ENCODE data around the gene TASP1.

The TASP1 gene

DNA sequence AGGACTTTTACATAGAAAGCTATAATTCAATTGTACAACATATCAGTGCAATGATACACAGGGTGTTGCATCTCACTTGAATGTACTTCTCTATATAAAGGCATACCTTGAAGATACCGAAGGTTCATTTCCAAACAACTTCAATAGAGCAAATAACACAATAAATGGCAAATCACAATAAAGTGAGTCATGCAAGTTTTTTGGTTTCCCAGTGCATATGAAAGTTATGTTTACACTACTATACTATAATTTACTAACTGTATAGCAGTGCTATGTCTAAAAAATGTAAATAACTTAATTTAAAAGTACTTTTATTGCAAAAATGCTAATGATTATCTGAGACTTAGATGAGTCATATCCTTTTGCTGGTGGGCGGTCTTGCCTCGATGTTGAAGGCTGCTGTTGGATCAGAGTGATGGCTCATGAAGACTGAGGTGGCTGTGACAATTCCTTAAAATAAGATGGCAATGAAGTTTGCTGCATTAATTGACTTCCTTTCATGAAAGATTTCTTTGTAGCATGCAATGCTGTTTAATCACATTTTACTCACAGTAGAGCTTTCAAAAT, 188.8 kb downstream of the TASP1 start:
- Histone ChIP-seq H3K9me3 (ENCODE audit: control insufficient read depth, low read length) (no peaks in the 10 kb centered on the region), H3K27me3 (ENCODE audit: control insufficient read depth in 1 of 2, insufficient read depth in 1 of 2, low read length in 2 of 2) (no peaks in the 10 kb centered on the region), H2AFZ (ENCODE audit: low read depth, low read length) (no peak overlapping the region), H3K4me2 (ENCODE audit: low read length, poor library complexity, severe bottlenecking) (no peak overlapping the region), H3K4ac (ENCODE audit: low read depth in 1 of 2, low read length in 2 of 2) (no peak overlapping the region), H4K91ac (ENCODE audit: low read length) (no peak overlapping the region), H3K14ac (ENCODE audit: low read length in 2 of 2) (no peak overlapping the region), H3K9ac (ENCODE audit: low read length) (no peak overlapping the region), H3K27ac (ENCODE audit: low read length, poor library complexity, severe bottlenecking) (no peak overlapping the region), H2AK5ac (ENCODE audit: low read length, severe bottlenecking) (no peak overlapping the region), H4K8ac (ENCODE audit: low read length) (no peak overlapping the region), H2BK120ac (ENCODE audit: low read depth, low read length) (no peak overlapping the region), H3K4me3 (ENCODE audit: insufficient read depth in 1 of 2, low read depth in 1 of 2, low read length in 2 of 2) (no peak overlapping the region), H2BK5ac (ENCODE audit: low read depth, low read length, poor library complexity, severe bottlenecking) (no peak overlapping the region), H3K79me1 (replicated peaks; ENCODE audit: low read length, poor library complexity, severe bottlenecking) (no peaks in the 10 kb centered on the region), H2BK12ac (ENCODE audit: low read length in 2 of 2) (no peak overlapping the region), H3K23ac (ENCODE audit: low read length in 2 of 2) (no peak overlapping the region), H3K18ac (ENCODE audit: low read depth in 1 of 2, low read length in 2 of 2) (no peak overlapping the region), H2BK15ac (ENCODE audit: low read depth, poor library complexity, severe bottlenecking) (no peak overlapping the region), H3K4me1 (ENCODE audit: control insufficient read depth, insufficient read depth, low read depth, low read length) (peaks cover 2% of the 10 kb centered on the region), H3K36me3 (ENCODE audit: control insufficient read depth in 1 of 2, insufficient read depth in 2 of 2, low read depth in 1 of 2, low read length in 2 of 2) (no peaks in the 10 kb centered on the region)
- 47% methylated on average over 2 of the region's 3 CpGs for WGBS
- DNase-seq = peak; percentile 13

DNA sequence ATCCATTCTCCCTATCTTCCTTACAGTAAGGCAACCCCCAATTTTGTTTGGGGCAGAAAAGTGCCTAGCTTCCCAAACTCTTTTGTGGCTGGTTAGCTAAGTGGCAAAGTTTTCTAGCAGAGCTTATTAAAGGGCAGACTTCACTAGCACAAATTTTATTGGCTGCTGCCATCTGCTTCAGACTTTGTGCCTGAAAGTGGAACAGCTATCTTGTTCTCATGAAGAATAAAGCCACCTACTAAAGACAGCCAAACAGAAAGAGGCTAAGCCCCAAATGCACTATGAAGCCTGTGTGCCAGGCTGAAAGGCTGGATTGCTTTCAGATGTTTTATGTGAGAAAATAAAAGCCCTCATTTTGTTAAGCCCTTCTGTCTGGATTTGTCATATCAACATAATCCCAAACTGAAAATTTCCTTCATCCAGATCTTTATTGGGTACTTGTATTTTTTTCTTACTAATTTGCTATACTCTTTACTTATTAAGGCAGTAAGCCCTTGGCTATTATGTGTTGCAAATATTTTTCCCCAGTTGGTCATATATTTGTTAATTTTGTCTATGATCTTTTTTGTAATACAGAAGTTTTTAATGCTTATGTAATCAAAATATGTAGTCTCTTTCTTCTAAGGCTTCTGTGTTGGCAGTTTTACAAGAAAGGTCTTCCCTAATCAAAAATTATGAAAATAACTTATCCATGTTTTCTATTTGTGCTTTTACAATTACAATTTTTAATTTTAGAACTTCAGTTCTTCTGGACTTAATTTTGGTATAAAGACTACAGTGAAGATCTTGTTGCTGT, 191.1 kb downstream of the TASP1 start:
- Histone ChIP-seq H3K4ac (ENCODE audit: low read depth in 1 of 2, low read length in 2 of 2) (no peak overlapping the region), H3K14ac (ENCODE audit: low read length in 2 of 2) (no peak overlapping the region), H2BK12ac (ENCODE audit: low read length in 2 of 2) (no peak overlapping the region), H3K79me1 (replicated peaks; ENCODE audit: low read length, poor library complexity, severe bottlenecking) (no peaks in the 10 kb centered on the region), H3K27ac (ENCODE audit: low read length, poor library complexity, severe bottlenecking) (no peak overlapping the region), H2AK5ac (ENCODE audit: low read length, severe bottlenecking) (no peak overlapping the region), H4K8ac (ENCODE audit: low read length) (no peak overlapping the region), H3K4me1 (ENCODE audit: control insufficient read depth, insufficient read depth, low read depth, low read length) (no peaks in the 10 kb centered on the region), H2BK120ac (ENCODE audit: low read depth, low read length) (no peak overlapping the region), H2AFZ (ENCODE audit: low read depth, low read length) (no peak overlapping the region), H3K9me3 (ENCODE audit: control insufficient read depth, low read length) (no peaks in the 10 kb centered on the region), H2BK5ac (ENCODE audit: low read depth, low read length, poor library complexity, severe bottlenecking) (no peak overlapping the region), H3K18ac (ENCODE audit: low read depth in 1 of 2, low read length in 2 of 2) (no peak overlapping the region), H3K23ac (ENCODE audit: low read length in 2 of 2) (no peak overlapping the region), H3K27me3 (ENCODE audit: control insufficient read depth in 1 of 2, insufficient read depth in 1 of 2, low read length in 2 of 2) (no peaks in the 10 kb centered on the region), H2BK15ac (ENCODE audit: low read depth, poor library complexity, severe bottlenecking) (no peak overlapping the region), H3K4me3 (ENCODE audit: insufficient read depth in 1 of 2, low read depth in 1 of 2, low read length in 2 of 2) (no peak overlapping the region), H4K91ac (ENCODE audit: low read length) (no peak overlapping the region), H3K36me3 (ENCODE audit: control insufficient read depth in 1 of 2, insufficient read depth in 2 of 2, low read depth in 1 of 2, low read length in 2 of 2) (no peaks in the 10 kb centered on the region), H3K4me2 (ENCODE audit: low read length, poor library complexity, severe bottlenecking) (no peak overlapping the region), H3K9ac (ENCODE audit: low read length) (no peak overlapping the region)
- DNase-seq = no peak

DNA sequence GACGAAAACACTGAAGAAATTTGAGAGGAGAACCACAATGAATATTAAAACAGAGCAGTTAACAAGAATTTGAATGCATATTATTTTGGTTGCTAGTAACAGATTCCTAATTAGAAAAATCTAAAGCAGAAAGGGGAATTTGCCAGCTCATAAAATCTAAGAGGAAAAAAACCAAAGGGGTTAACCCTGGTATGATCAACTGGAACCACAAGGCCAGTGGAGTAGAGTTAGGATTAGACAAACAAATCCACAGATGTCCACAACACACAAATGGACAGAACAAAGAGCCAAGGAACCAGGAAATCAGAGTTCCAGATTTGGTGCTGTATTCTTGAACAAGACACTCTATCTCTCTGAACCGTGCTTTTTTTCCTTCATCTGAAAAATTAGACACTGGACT, 195.0 kb downstream of the TASP1 start:
- H2BK15ac ChIP-seq (ENCODE audit: low read depth, poor library complexity, severe bottlenecking) = no peak overlapping the region
- H3K4me3 ChIP-seq (ENCODE audit: insufficient read depth in 1 of 2, low read depth in 1 of 2, low read length in 2 of 2) = no peak overlapping the region
- no peak overlapping the region for H2BK5ac ChIP-seq (ENCODE audit: low read depth, low read length, poor library complexity, severe bottlenecking)
- no peak overlapping the region for H2BK12ac ChIP-seq (ENCODE audit: low read length in 2 of 2)
- no peak overlapping the region for H2AK5ac ChIP-seq (ENCODE audit: low read length, severe bottlenecking)
- no peak overlapping the region for H4K91ac ChIP-seq (ENCODE audit: low read length)
- no peak overlapping the region for H3K18ac ChIP-seq (ENCODE audit: low read depth in 1 of 2, low read length in 2 of 2)
- peaks cover 5% of the 10 kb centered on the region for H3K79me1 ChIP-seq (replicated peaks; ENCODE audit: low read length, poor library complexity, severe bottlenecking)
- WGBS = no CpG with 5 or more reads among the region's 2 CpGs
- no peak overlapping the region for H2AFZ ChIP-seq (ENCODE audit: low read depth, low read length)
- no peaks in the 10 kb centered on the region for H3K9me3 ChIP-seq (ENCODE audit: control insufficient read depth, low read length)
- peaks cover 1% of the 10 kb centered on the region for H3K4me1 ChIP-seq (ENCODE audit: control insufficient read depth, insufficient read depth, low read depth, low read length)
- no peak for DNase-seq
- H3K23ac ChIP-seq (ENCODE audit: low read length in 2 of 2) = no peak overlapping the region
- no peak overlapping the region for H2BK120ac ChIP-seq (ENCODE audit: low read depth, low read length)
- H3K4me2 ChIP-seq (ENCODE audit: low read length, poor library complexity, severe bottlenecking) = no peak overlapping the region
- no peak overlapping the region for H3K27ac ChIP-seq (ENCODE audit: low read length, poor library complexity, severe bottlenecking)
- H3K9ac ChIP-seq (ENCODE audit: low read length) = no peak overlapping the region
- no peak overlapping the region for H4K8ac ChIP-seq (ENCODE audit: low read length)
- no peak overlapping the region for H3K14ac ChIP-seq (ENCODE audit: low read length in 2 of 2)
- H3K36me3 ChIP-seq (ENCODE audit: control insufficient read depth in 1 of 2, insufficient read depth in 2 of 2, low read depth in 1 of 2, low read length in 2 of 2) = no peaks in the 10 kb centered on the region
- no peaks in the 10 kb centered on the region for H3K27me3 ChIP-seq (ENCODE audit: control insufficient read depth in 1 of 2, insufficient read depth in 1 of 2, low read length in 2 of 2)
- H3K4ac ChIP-seq (ENCODE audit: low read depth in 1 of 2, low read length in 2 of 2) = no peak overlapping the region

DNA sequence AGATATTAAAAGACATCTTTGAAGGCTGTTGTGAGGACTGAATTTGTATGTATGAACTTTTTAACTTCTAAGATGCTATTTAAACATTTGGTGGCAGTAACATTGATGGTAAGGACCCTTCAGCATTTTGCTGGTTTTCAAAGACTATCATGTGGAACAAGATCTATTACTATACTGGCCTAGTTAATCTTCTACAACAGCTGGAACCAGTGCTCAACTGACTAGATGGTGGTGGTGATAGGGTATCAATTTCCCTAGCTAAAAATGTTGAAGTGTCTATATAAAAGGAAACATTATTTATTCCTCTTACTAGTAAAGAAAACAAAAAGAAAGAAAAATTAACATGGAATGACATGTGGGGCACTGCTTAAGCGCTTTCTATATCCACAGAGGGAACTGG, 195.7 kb downstream of the TASP1 start:
- Histone ChIP-seq H2BK120ac (ENCODE audit: low read depth, low read length) (no peak overlapping the region), H3K9ac (ENCODE audit: low read length) (no peak overlapping the region), H2BK5ac (ENCODE audit: low read depth, low read length, poor library complexity, severe bottlenecking) (no peak overlapping the region), H3K27me3 (ENCODE audit: control insufficient read depth in 1 of 2, insufficient read depth in 1 of 2, low read length in 2 of 2) (no peaks in the 10 kb centered on the region), H3K4me1 (ENCODE audit: control insufficient read depth, insufficient read depth, low read depth, low read length) (peaks cover 1% of the 10 kb centered on the region), H4K91ac (ENCODE audit: low read length) (no peak overlapping the region), H3K23ac (ENCODE audit: low read length in 2 of 2) (no peak overlapping the region), H2BK12ac (ENCODE audit: low read length in 2 of 2) (no peak overlapping the region), H3K4ac (ENCODE audit: low read depth in 1 of 2, low read length in 2 of 2) (no peak overlapping the region), H3K36me3 (ENCODE audit: control insufficient read depth in 1 of 2, insufficient read depth in 2 of 2, low read depth in 1 of 2, low read length in 2 of 2) (no peaks in the 10 kb centered on the region), H3K27ac (ENCODE audit: low read length, poor library complexity, severe bottlenecking) (no peak overlapping the region), H3K14ac (ENCODE audit: low read length in 2 of 2) (no peak overlapping the region), H3K18ac (ENCODE audit: low read depth in 1 of 2, low read length in 2 of 2) (no peak overlapping the region), H4K8ac (ENCODE audit: low read length) (no peak overlapping the region), H3K79me1 (replicated peaks; ENCODE audit: low read length, poor library complexity, severe bottlenecking) (peaks cover 5% of the 10 kb centered on the region), H2AFZ (ENCODE audit: low read depth, low read length) (no peak overlapping the region), H3K4me2 (ENCODE audit: low read length, poor library complexity, severe bottlenecking) (no peak overlapping the region), H2BK15ac (ENCODE audit: low read depth, poor library complexity, severe bottlenecking) (no peak overlapping the region), H3K4me3 (ENCODE audit: insufficient read depth in 1 of 2, low read depth in 1 of 2, low read length in 2 of 2) (no peak overlapping the region), H2AK5ac (ENCODE audit: low read length, severe bottlenecking) (no peak overlapping the region), H3K9me3 (ENCODE audit: control insufficient read depth, low read length) (no peaks in the 10 kb centered on the region)
- no CpG with 5 or more reads among the region's 1 CpG for WGBS
- DNase-seq = no peak
